DND-41 (cell line): ENCODE measurements around the gene ZNF333.

Source experiments
- ATAC-seq: fragments of 200-7000 bp; cut with Tn5 transposase; 3 replicates; pipeline ENCODE4 v1.9.1; 2021; ENCODE audit warnings: low read depth; ENCODE audit not compliant: insufficient read depth
- DNase-seq: peaks from one replicate; pipeline ENCODE4 v3.0.0-alpha.2; 2020
- H2AFZ ChIP-seq: 2 replicates; pipeline ENCODE4 v1.6.0; 2012; ENCODE audit warnings: low read depth, low read length
- H3K27ac ChIP-seq: 2 replicates; pipeline ENCODE4 v1.5.1; 2012; ENCODE audit warnings: low read length, inconsistent platforms
- H3K27me3 ChIP-seq: fragments of 200-600 bp; sonication (generic); 2 replicates; pipeline ENCODE4 v1.6.0; 2012; ENCODE audit warnings: low read length, mild to moderate bottlenecking, inconsistent platforms; ENCODE audit not compliant: insufficient read depth, poor library complexity
- H3K36me3 ChIP-seq: 2 replicates; pipeline ENCODE4 v1.5.1; 2012; ENCODE audit warnings: low read length, inconsistent platforms; ENCODE audit not compliant: insufficient read depth
- H3K4me1 ChIP-seq: 2 replicates; pipeline ENCODE4 v1.5.1; 2012; ENCODE audit warnings: mild to moderate bottlenecking, low read length; ENCODE audit not compliant: insufficient read depth
- H3K4me2 ChIP-seq: 2 replicates; pipeline ENCODE4 v1.6.0; 2012; ENCODE audit warnings: mild to moderate bottlenecking, moderate library complexity, low read length, inconsistent platforms; ENCODE audit not compliant: insufficient read depth
- H3K4me3 ChIP-seq, 2 experiments: fragments of 200-600 bp in 1 of 2; shearing (Covaris generic) in 1 of 2; 2 replicates each; pipeline ENCODE4 v1.5.1; 2012 to 2016; ENCODE audit warnings: inconsistent platforms in 2 of 2, low read length in 2 of 2, mild to moderate bottlenecking in 2 of 2, low read depth in 1 of 2, moderate library complexity in 1 of 2
- H3K79me2 ChIP-seq: 2 replicates; pipeline ENCODE4 v1.6.0; 2012; ENCODE audit warnings: low read length, inconsistent platforms; ENCODE audit not compliant: insufficient read depth
- H3K9ac ChIP-seq: 2 replicates; pipeline ENCODE4 v1.6.0; 2012; ENCODE audit warnings: low read depth, mild to moderate bottlenecking, inconsistent platforms, low read length, moderate library complexity
- H3K9me3 ChIP-seq: 2 replicates; pipeline ENCODE4 v1.5.1; 2012; ENCODE audit warnings: low read length, moderate library complexity, mild to moderate bottlenecking, inconsistent platforms; ENCODE audit not compliant: insufficient read depth, severe bottlenecking
- H4K20me1 ChIP-seq: 2 replicates; pipeline ENCODE4 v1.6.0; 2012; ENCODE audit warnings: low read length; ENCODE audit not compliant: insufficient read depth
- EZH2 ChIP-seq: IDR thresholded peaks from 3 replicates; pipeline ENCODE4 v1.6.1; 2012; ENCODE audit warnings: borderline replicate concordance, low read depth, mild to moderate bottlenecking, moderate library complexity, low read length, inconsistent platforms; ENCODE audit not compliant: severe bottlenecking
- TF ChIP-seq, protein P1 (sequence below): IDR thresholded peaks from 2 replicates; pipeline ENCODE4 v1.5.1; 2012; ENCODE audit warnings: borderline replicate concordance, low read length, moderate library complexity, mild to moderate bottlenecking; ENCODE audit not compliant: poor library complexity, severe bottlenecking; ENCODE audit errors: extremely low read depth

The ZNF333 gene

DNA sequence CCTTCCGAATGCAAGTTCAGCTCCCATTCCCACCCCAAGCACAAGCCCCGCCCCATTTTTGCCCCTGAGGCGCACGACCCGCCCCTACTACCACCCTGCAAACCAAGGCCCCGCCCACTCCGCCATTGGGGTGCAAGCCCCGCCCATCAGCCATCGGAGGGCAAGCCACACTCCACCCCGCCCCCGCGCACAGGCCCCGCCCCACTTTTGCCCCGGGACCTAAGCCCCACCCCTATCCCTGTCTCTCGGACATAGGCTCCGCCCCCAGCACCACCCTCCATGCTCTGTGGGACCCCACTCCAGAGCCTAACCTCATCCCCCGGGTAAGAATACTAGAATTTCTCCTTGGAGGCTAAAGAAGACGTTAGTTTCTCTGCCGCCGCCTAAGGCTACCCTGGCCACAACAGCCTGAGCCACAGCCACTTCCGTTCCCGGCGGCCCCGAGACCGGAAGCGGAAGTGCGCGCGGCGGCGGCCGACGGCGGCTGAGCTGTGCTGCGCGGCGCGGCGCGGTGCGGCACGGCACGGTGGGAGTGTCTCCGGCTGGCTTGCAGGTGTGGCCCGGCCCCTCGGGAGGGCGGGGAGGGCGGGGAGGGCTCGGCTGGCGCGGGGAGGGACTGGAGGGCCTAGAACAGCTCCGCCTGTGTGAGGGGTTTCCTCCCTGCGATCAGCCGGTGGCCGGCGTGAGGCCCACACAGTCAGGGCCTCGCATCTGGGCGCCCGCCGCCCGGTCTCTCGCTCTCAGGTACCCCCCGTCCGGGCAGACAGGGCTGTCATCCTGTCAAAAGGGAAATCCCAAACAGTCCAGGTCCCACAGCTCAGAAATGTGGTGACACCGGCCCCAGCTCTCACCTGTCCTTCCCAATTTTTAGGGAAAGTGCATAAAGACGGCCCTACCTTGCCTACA is at the start of gene ZNF333:
ZNF333 (plus strand) TSS at position 451 of the 906 bp plus-strand sequence. CDS start 3,444 bp downstream, outside the sequence.
- DNase-seq, result peak; percentile 97
- Histone ChIP-seq H2AFZ (peak within 1 kb of the TSS; percentile 89), H3K27me3 (no peaks in the 10 kb centered on the region), H4K20me1 (no peaks in the 10 kb centered on the region), H3K36me3 (peaks cover 9% of the 10 kb centered on the region), H3K4me1 (peaks cover 31% of the 10 kb centered on the region), H3K4me3 (peak within 1 kb of the TSS; percentile 83 to 98), H3K27ac (peak within 1 kb of the TSS; percentile 99), H3K9ac (peak within 1 kb of the TSS; percentile 79), H3K9me3 (no peaks in the 10 kb centered on the region), H3K4me2 (peak within 1 kb of the TSS; percentile 95), H3K79me2 (peaks cover 32% of the 10 kb centered on the region)
- ATAC-seq, result peak; percentile 95
- no peak for TF ChIP-seq EZH2
- TF ChIP-seq, protein P1, sequence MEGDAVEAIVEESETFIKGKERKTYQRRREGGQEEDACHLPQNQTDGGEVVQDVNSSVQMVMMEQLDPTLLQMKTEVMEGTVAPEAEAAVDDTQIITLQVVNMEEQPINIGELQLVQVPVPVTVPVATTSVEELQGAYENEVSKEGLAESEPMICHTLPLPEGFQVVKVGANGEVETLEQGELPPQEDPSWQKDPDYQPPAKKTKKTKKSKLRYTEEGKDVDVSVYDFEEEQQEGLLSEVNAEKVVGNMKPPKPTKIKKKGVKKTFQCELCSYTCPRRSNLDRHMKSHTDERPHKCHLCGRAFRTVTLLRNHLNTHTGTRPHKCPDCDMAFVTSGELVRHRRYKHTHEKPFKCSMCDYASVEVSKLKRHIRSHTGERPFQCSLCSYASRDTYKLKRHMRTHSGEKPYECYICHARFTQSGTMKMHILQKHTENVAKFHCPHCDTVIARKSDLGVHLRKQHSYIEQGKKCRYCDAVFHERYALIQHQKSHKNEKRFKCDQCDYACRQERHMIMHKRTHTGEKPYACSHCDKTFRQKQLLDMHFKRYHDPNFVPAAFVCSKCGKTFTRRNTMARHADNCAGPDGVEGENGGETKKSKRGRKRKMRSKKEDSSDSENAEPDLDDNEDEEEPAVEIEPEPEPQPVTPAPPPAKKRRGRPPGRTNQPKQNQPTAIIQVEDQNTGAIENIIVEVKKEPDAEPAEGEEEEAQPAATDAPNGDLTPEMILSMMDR, result peak; percentile 10

DNA sequence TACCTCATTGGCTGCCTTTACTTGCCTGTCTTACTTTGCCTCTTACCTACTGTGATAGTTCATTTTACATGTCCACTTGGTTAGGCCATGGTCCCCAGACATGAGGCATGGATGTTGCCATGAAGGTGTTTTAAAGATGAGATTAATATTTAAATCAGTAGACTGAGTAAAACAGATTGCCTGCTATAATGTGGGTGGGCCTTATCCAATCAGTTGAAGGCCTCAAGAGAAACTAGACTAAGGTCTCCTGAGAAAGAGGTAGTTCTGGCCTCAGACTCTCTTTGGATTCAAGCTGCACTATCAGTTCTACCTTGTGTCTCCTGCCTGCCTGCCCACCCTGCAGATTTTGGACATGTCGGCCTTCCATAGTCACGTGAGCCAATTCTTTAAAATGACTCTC is 41.3 kb upstream of the ZNF333 start:
- Histone ChIP-seq H3K27ac (no peak overlapping the region), H3K9me3 (no peaks in the 10 kb centered on the region), H4K20me1 (no peaks in the 10 kb centered on the region), H3K9ac (no peak overlapping the region), H3K4me2 (no peak overlapping the region), H3K27me3 (no peaks in the 10 kb centered on the region), H3K4me3 (no peak overlapping the region), H3K79me2 (no peaks in the 10 kb centered on the region), H2AFZ (no peak overlapping the region), H3K4me1 (no peaks in the 10 kb centered on the region), H3K36me3 (no peaks in the 10 kb centered on the region)
- ATAC-seq (no peak), DNase-seq (no peak)
- TF ChIP-seq, protein P1, result no peak
- TF ChIP-seq EZH2, result no peak

DNA sequence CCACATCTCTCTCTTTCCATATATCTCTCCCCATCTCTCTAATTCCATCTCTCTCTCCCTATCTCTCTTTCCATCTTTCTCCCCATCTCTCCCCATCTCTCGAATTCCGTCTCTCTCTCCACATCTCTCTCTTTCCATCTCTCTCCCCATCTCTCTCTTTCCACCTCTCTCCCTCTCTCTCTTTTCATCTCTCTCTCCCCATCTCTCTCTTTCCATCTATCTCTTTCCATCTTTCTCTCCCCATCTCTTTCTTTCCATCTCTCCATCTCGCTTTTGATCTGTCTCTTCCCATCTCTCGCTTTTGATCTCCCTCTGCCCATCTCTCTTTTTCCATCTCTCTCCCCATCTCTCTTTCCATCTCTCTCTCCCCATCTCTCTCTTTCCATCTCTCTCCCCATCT is 40.8 kb upstream of the ZNF333 start:
- TF ChIP-seq EZH2, result no peak
- TF ChIP-seq, protein P1, result no peak
- Histone ChIP-seq H3K4me2 (no peak overlapping the region), H2AFZ (no peak overlapping the region), H3K27me3 (no peaks in the 10 kb centered on the region), H3K36me3 (no peaks in the 10 kb centered on the region), H3K79me2 (no peaks in the 10 kb centered on the region), H3K27ac (no peak overlapping the region), H3K4me1 (no peaks in the 10 kb centered on the region), H4K20me1 (no peaks in the 10 kb centered on the region), H3K4me3 (no peak overlapping the region), H3K9me3 (no peaks in the 10 kb centered on the region), H3K9ac (no peak overlapping the region)
- ATAC-seq (no peak), DNase-seq (no peak)
